NCI-H345 (cell line): ENCODE results near the gene SESN1.
A peak's percentile ranks its signal among the peaks of the same experiment; 100 is the strongest.
"Not testable (repeated sequence)": the region's sequence is repeated elsewhere in the genome, so short reads cannot be mapped to it uniquely, and the experiment has no call there.

ENCODE experiments used
- DNase-seq: peaks from one replicate; lab custom pipeline; 2025; lab: John Stamatoyannopoulos, UW

SESN1 gene

GRCh38 chr6:109095036-109095834, 589 bp upstream of the SESN1 start, which contains the start of gene CEP57L1:
TSS of gene CEP57L1 (plus strand) at chr6:109095507. CDS start at chr6:109145222, 49,715 bp downstream.
- DNase-seq, result peak; percentile 99

GRCh38 chr6:109093732-109094415, 772 bp downstream of the SESN1 start:
- no peak for DNase-seq

DNA sequence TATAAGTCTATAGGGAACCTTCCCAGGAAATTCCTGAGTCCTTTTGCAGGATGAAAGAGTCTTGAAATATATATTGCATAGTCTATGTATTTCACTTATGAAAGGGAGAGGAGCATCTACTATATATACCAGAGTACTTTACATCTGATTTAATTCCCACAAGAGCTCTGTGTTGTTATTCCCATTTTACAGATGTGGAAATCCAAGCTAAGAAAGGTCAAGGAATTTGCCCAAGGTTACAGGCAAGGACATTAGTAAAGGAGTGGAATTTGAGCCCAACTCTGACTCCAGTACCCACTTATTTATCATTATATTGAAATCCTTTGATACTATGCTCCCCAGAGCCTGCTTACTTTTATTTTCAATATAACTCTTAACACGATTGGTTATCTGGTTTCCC, 2.6 kb downstream of the SESN1 start:
- DNase-seq, result no peak

DNA sequence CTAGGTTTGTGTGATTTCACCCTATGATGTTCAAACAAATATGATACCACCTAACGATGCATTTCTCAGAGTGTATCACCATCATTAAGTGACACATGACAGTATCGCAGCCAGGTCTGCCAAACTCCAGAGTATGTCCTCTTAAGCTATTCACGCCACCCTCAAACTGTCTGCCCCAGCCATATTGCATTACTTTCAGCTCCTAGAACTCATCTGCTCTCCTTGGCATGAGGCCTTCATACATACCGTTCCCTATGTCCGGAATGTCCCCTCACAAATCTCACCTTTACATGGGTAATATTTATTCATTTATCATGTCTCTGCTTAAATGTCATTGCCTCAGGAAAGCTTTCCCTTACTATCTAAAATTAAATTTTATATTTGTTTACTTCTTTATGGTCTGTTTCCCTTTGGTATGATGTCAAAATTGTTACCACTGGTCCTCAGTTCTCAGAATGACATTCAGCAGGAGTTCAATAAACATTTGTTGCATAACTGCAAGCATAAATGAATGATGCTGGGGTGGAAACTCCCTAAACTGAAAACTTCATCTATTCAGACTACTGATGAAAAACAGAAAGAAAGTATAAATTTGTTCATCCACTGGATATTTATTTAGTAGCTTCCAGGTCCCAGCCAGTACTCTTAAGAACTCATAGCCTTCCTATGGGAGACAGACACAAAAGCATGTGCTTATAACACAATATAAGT, 3.2 kb downstream of the SESN1 start:
- no peak for DNase-seq

GRCh38 chr6:109088995-109089394, 5.7 kb downstream of the SESN1 start:
- DNase-seq, result no peak

DNA sequence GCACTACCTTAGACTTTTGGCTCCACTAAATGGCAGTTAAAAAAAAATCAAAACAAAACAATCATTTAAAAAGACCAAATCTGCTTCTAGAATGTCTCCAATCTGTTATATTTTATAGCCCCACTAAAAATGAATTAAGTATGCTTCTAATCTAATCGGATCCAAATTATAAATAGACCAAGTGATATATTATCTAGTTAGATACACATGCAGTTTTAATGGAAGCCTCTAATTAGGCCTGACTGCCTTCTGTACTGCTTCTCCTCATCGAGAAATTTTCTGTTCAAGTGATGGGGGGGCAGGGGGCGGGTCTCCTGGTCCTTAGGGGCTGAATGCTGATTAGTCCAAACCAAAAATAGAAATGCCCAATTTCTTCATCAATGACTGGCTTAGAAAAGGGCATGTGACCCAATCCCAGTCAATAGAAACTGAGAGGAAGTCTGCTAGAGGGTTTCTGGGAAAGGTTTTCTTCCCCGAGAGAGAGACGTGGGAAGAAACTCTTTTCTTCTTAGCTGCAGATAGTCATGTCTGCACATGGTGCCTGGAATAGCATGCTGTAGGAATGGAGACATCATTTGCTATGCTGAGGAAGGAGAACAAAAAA, 6.9 kb downstream of the SESN1 start:
- no peak for DNase-seq

- DNase-seq, result not testable (repeated sequence)
Observed at GRCh38 chr6:109084146-109084545, 10.5 kb downstream of the SESN1 start.

GRCh38 chr6:109083657-109084056, 11.0 kb downstream of the SESN1 start:
- no peak for DNase-seq

- DNase-seq, result no peak
Observed at GRCh38 chr6:109082188-109082577, 12.5 kb downstream of the SESN1 start.

GRCh38 chr6:109081516-109082187, 13.0 kb downstream of the SESN1 start:
- DNase-seq, result no peak

DNA sequence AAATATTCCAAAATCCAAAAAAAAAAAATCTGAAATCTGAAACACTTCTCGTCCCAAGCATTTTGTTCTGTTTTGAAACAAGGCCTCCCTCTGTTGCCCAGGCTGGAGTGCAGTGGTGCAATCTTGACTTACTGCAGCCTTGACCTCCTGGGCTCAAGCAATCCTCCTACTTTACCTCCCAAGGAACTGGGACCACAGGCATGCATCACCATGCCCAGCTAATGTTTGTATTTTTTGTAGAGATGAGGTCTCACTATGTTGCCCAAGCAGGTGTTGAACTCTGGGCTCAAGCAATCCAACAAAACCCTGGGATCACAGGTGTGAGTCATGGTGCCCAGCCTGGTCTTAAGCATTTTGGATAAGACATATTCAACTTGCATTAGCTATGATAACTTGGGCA, 13.6 kb downstream of the SESN1 start:
- no peak for DNase-seq

- no peak for DNase-seq
Observed at GRCh38 chr6:109079981-109080380, 14.7 kb downstream of the SESN1 start.

DNA sequence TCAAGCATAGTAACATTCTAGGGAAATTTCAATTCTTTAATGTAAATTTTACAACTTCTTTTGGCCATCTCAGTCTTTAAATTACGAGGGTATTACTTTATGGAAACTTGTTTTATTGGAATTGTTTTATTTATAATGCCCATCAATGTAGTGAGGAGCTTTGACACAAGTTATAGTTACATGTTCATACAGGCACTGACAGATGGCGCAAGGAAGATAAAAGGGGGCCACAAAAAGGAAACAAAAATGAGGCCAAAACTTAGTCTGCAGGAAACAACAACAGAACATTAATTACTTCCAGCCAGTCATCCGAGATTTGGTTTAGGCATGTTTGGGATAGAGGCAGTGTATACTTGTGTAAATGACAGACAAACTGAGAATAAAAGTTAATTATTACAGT, 18.3 kb downstream of the SESN1 start:
- DNase-seq, result no peak

DNA sequence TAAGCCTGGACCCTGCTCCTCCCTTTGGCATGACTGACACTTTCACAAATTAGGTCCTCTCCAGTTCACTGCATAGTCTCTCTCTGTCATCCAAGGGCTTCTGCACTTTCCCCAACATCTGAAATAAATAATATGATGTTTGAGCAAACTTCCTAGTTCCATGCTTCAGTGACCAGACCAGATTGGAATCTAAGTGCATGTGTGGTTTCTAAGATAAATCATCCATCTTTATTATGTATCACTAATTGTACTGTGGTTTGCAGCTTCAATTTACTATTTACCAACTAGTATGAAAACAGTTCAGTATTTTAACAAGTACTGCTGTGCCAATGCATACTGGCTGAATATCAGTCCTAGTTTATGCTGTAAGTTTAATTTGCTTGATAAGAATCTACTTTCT, 18.7 kb downstream of the SESN1 start:
- DNase-seq, result no peak

- DNase-seq, result no peak
Observed at GRCh38 chr6:109074133-109074415, 20.6 kb downstream of the SESN1 start.

DNA sequence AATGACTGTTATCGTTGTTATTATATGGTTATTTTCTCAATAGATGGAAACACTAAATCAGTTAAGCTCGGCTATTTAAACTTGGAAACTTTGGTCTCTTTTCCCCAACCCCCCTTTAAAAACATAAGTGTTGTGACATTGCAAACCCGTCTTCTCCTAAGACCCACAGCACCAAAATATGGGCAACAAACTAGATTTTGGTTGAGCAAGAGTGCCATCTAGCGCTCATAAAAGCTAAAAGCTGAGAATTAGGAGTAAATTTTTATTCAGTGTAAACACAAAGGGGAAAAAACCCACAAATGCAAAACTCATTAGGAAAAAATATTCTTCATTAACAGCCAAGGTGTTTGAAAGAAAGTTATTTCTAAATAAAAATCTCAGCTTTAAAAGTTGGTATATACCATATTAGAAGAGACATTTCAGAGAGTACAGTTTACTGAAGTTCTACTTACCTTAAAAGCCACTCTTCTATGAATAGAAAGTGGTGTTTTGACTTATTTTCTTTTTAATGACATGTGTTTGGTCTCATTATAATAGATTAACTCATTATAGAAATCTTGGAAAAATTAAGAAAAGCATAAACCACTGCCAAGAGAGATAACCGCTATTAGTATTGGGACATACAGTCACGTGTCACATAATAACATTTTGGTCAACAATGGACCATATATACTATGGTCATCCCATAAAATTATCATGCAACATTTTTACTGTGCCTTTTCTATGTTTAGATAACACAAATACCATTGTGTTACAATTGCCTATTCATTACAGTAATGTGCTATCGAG, 21.1 kb downstream of the SESN1 start:
- peak; percentile 70 for DNase-seq

DNA sequence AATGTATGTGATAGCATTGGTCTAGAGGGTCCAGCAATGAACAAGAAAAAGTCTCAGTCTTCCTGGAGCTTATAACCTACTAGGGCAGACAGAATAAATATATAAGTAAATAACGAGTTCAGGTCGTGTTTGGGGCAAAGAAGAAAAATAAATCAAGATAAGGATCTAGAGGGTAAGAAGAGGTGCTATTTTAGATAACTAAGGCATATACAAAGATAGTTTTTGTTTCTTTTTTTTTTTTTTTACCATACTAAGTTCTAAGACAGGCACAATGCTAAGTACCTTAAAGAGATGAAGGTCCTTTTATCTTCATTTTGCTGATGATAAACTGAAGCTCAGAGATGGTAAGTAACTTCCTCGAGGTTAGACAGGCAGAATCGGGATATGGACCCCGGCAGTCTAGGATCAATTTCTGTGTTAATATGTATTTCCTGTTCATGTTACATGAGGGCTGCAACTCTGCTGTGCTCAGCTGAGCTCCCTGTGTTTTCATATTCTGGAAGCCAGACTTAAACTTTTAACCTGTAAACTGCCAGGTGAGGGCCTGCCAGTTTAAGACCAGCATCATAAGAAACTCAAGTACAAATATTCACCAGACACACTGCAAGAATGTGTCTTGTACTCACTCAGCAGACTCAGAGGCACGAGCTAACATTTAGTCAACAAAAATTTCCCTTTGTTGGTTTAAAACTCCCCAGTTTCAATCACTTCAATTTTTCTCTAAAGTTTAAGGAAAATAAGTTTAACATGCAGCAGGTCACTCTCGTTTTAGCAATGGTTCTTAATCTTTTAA, 23.3 kb downstream of the SESN1 start:
- no peak for DNase-seq

DNA sequence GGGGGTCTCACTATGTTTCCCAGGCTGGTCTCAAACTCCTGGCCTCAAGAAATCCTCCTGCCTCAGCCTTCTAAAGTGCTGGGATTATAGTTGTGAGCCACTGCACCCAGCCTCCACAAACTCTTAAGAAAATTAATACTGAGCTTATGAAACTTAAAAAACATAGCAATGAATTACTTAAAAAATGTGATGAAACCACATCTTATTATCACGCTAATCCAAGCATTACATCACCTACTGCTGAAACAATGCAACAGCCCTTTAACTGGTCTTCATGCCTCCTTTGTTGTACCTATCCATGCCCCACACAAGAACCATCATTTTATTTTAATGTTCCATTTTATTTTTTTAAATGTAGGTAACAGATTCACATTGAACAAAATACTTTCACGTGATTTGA, 24.9 kb downstream of the SESN1 start:
- no peak for DNase-seq

GRCh38 chr6:109062767-109063352, 31.8 kb downstream of the SESN1 start:
- no peak for DNase-seq

DNA sequence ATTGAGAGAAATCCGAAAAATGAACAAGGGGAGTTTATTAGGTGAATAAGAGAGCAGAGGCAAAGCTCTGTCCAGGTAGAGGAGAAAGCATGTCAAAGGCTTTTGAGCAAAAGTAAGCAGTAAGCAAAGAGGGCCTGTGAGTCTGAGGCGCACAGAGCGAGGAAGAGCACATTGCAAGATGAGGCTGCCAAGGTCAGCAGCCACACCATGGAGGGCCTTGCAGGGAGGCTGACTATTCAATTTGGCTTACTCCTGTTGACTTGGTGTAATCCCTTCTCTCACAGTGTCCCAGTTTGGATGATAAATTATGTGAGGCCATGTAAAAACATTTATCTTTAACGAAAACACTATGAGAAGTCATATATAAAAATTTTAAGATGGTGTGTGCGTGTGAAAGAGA, 32.4 kb downstream of the SESN1 start:
- no peak for DNase-seq
